ENCODE data around the gene BAHD1.

GRCh38 chr15:40444736-40445135, 4.0 kb downstream of the BAHD1 start:
- TF ChIP-seq CTCF (conservative IDR thresholded peaks at IDR 0.05; ENCODE audit: low read length) (no peak), EZH2phosphoT487 (IDR thresholded peaks at IDR 0.05; ENCODE audit: borderline replicate concordance) (no peak)

Measured in Loucy (cell line).